Measurements from ENCODE around the gene CAV3.

CAV3 gene

GRCh38 chr3:8727605-8728512, 5.7 kb upstream of the CAV3 start:
- Histone ChIP-seq H3K9me2 (replicated peaks; ENCODE audit: insufficient read depth, low read length) (no peaks in the 10 kb centered on the region), H3K9ac (ENCODE audit: low read length) (no peak overlapping the region), H3K9me3 (ENCODE audit: insufficient read depth, low read length) (no peaks in the 10 kb centered on the region), H3K79me2 (ENCODE audit: insufficient read depth, low read length) (no peaks in the 10 kb centered on the region), H3F3A (ENCODE audit: insufficient read depth) (no peaks in the 10 kb centered on the region), H3K4me3 (ENCODE audit: insufficient read depth, low read length, poor library complexity, severe bottlenecking) (no peak overlapping the region), H3K27me3 (ENCODE audit: low read length) (no peaks in the 10 kb centered on the region), H3K27ac (ENCODE audit: low read depth, low read length) (no peak overlapping the region), H3K36me3 (ENCODE audit: low read length) (no peaks in the 10 kb centered on the region), H3K4me2 (ENCODE audit: low read depth, low read length, poor library complexity, severe bottlenecking) (no peak overlapping the region), H2AFZ (ENCODE audit: low read depth, low read length, severe bottlenecking) (no peak overlapping the region), H4K20me1 (ENCODE audit: low read depth, low read length) (no peaks in the 10 kb centered on the region)
- TF ChIP-seq CTCF (IDR thresholded peaks at IDR 0.05; ENCODE audit: insufficient read depth, low read length, poor library complexity, severe bottlenecking) = no peak
- TF ChIP-seq EZH2phosphoT487 (conservative IDR thresholded peaks at IDR 0.05; ENCODE audit: low read length) = no peak

GRCh38 chr3:8729479-8729878, 4.1 kb upstream of the CAV3 start:
- no peak overlapping the region for H3K4me2 ChIP-seq (ENCODE audit: low read depth, low read length, poor library complexity, severe bottlenecking)
- H3K4me3 ChIP-seq (ENCODE audit: insufficient read depth, low read length, poor library complexity, severe bottlenecking) = no peak overlapping the region
- H3K9me3 ChIP-seq (ENCODE audit: insufficient read depth, low read length) = no peaks in the 10 kb centered on the region
- H3K36me3 ChIP-seq (ENCODE audit: low read length) = no peaks in the 10 kb centered on the region
- no peaks in the 10 kb centered on the region for H3F3A ChIP-seq (ENCODE audit: insufficient read depth)
- H3K9me2 ChIP-seq (replicated peaks; ENCODE audit: insufficient read depth, low read length) = no peaks in the 10 kb centered on the region
- TF ChIP-seq CTCF (IDR thresholded peaks at IDR 0.05; ENCODE audit: insufficient read depth, low read length, poor library complexity, severe bottlenecking) (no peak), EZH2phosphoT487 (conservative IDR thresholded peaks at IDR 0.05; ENCODE audit: low read length) (no peak)
- no peaks in the 10 kb centered on the region for H3K79me2 ChIP-seq (ENCODE audit: insufficient read depth, low read length)
- no peak overlapping the region for H3K27ac ChIP-seq (ENCODE audit: low read depth, low read length)
- no peaks in the 10 kb centered on the region for H4K20me1 ChIP-seq (ENCODE audit: low read depth, low read length)
- no peak overlapping the region for H2AFZ ChIP-seq (ENCODE audit: low read depth, low read length, severe bottlenecking)
- no peak overlapping the region for H3K9ac ChIP-seq (ENCODE audit: low read length)
- H3K27me3 ChIP-seq (ENCODE audit: low read length) = no peaks in the 10 kb centered on the region

GRCh38 chr3:8730656-8731055, 2.9 kb upstream of the CAV3 start:
- no peaks in the 10 kb centered on the region for H3K9me3 ChIP-seq (ENCODE audit: insufficient read depth, low read length)
- H3K27me3 ChIP-seq (ENCODE audit: low read length) = no peaks in the 10 kb centered on the region
- H4K20me1 ChIP-seq (ENCODE audit: low read depth, low read length) = no peaks in the 10 kb centered on the region
- no peak overlapping the region for H3K4me2 ChIP-seq (ENCODE audit: low read depth, low read length, poor library complexity, severe bottlenecking)
- H2AFZ ChIP-seq (ENCODE audit: low read depth, low read length, severe bottlenecking) = no peak overlapping the region
- no peak for TF ChIP-seq EZH2phosphoT487 (conservative IDR thresholded peaks at IDR 0.05; ENCODE audit: low read length)
- no peak for TF ChIP-seq CTCF (IDR thresholded peaks at IDR 0.05; ENCODE audit: insufficient read depth, low read length, poor library complexity, severe bottlenecking)
- no peak overlapping the region for H3K9ac ChIP-seq (ENCODE audit: low read length)
- H3F3A ChIP-seq (ENCODE audit: insufficient read depth) = no peaks in the 10 kb centered on the region
- H3K9me2 ChIP-seq (replicated peaks; ENCODE audit: insufficient read depth, low read length) = no peaks in the 10 kb centered on the region
- no peak overlapping the region for H3K4me3 ChIP-seq (ENCODE audit: insufficient read depth, low read length, poor library complexity, severe bottlenecking)
- H3K79me2 ChIP-seq (ENCODE audit: insufficient read depth, low read length) = no peaks in the 10 kb centered on the region
- no peaks in the 10 kb centered on the region for H3K36me3 ChIP-seq (ENCODE audit: low read length)
- no peak overlapping the region for H3K27ac ChIP-seq (ENCODE audit: low read depth, low read length)
